HG03571 (cell line): ENCODE results near the gene SIK3.
A peak's percentile ranks its signal among the peaks of the same experiment; 100 is the strongest.
"Not testable (repeated sequence)": the region's sequence is repeated elsewhere in the genome, so short reads cannot be mapped to it uniquely, and the experiment has no call there.

Experiments used
- ATAC-seq: cut with Tn5 transposase; IDR thresholded peaks from one replicate; pipeline ENCODE4 v1.9.1; 2021; ENCODE audit not compliant: unreplicated experiment

SIK3 gene

GRCh38 chr11:117098269-117099232 is at the start of gene SIK3:
Gene SIK3 (minus strand): TSS chr11:117098428. CDS start chr11:117098415, 13 bp downstream.
- peak; percentile 70 for ATAC-seq

- ATAC-seq = no peak
Measured at GRCh38 chr11:117146521-117146920, 48.3 kb upstream of the SIK3 start.

- no peak for ATAC-seq
Measured at GRCh38 chr11:117145393-117145761, 47.1 kb upstream of the SIK3 start.

- ATAC-seq = peak; percentile 42
Measured at GRCh38 chr11:117144477-117145392, 46.5 kb upstream of the SIK3 start.

GRCh38 chr11:117143871-117144476 is 45.7 kb upstream of the SIK3 start, which contains the start of gene PAFAH1B2:
Gene PAFAH1B2 (plus strand): TSS chr11:117144287. CDS start chr11:117152448, 8,161 bp downstream.
- ATAC-seq = peak; percentile 90

GRCh38 chr11:117143390-117143789 is 45.2 kb upstream of the SIK3 start:
- ATAC-seq = peak; percentile 15

- not testable (repeated sequence) for ATAC-seq
Measured at GRCh38 chr11:117137223-117138086, 39.2 kb upstream of the SIK3 start.

- ATAC-seq = not testable (repeated sequence)
Measured at GRCh38 chr11:117134979-117135378, 36.8 kb upstream of the SIK3 start.

GRCh38 chr11:117134431-117134830 is 36.2 kb upstream of the SIK3 start:
- ATAC-seq = no peak

GRCh38 chr11:117130879-117131278 is 32.7 kb upstream of the SIK3 start:
- ATAC-seq = no peak

- ATAC-seq = not testable (repeated sequence)
Measured at GRCh38 chr11:117130396-117130795, 32.2 kb upstream of the SIK3 start.

GRCh38 chr11:117128289-117128688 is 30.1 kb upstream of the SIK3 start:
- no peak for ATAC-seq

GRCh38 chr11:117127171-117127901 is 29.1 kb upstream of the SIK3 start:
- no peak for ATAC-seq

- ATAC-seq = no peak
Measured at GRCh38 chr11:117126223-117126965, 28.2 kb upstream of the SIK3 start.

- no peak for ATAC-seq
Measured at GRCh38 chr11:117122556-117122955, 24.3 kb upstream of the SIK3 start.

GRCh38 chr11:117121176-117121575 is 22.9 kb upstream of the SIK3 start:
- ATAC-seq = no peak

- no peak for ATAC-seq
Measured at GRCh38 chr11:117117681-117118080, 19.5 kb upstream of the SIK3 start.

GRCh38 chr11:117112939-117113338 is 14.7 kb upstream of the SIK3 start:
- ATAC-seq = not testable (repeated sequence)

- not testable (repeated sequence) for ATAC-seq
Measured at GRCh38 chr11:117112497-117112896, 14.3 kb upstream of the SIK3 start.
